ENCODE data around the gene LPP. TPM values are rescaled to one million over a fixed set of nuclear protein-coding genes. Genes with fewer than 3 reads are reported as not detected.

The LPP gene
- total RNA-seq, 4 donors from 2014 or later: 183 to 293 (median 242) TPM

- 85 to 86% methylated on average over 4 of the region's 4 CpGs for WGBS, 2 donors
- peak overlapping the region in 1 of 4 donors; percentile 2 for H3K27ac ChIP-seq
Observed at GRCh38 chr3:188889054-188889491, 735.1 kb downstream of the LPP start.

GRCh38 chr3:188890572-188891270, 736.8 kb downstream of the LPP start:
- Histone ChIP-seq H3K4me3 (no peak overlapping the region), H3K27me3 (no peaks in the 10 kb centered on the region), H3K36me3 (no peaks in the 10 kb centered on the region), H3K4me1 (no peaks in the 10 kb centered on the region), H3K9me3 (no peaks in the 10 kb centered on the region), H3K27ac (no peak overlapping the region)
- no peak for TF ChIP-seq EP300 (IDR thresholded peaks at IDR 0.05)
- no peak for TF ChIP-seq CTCF (IDR thresholded peaks at IDR 0.05)
- no peak for TF ChIP-seq POLR2A (IDR thresholded peaks at IDR 0.05)
- DNase-seq (ENCODE audit: low spot score in 2 of 2): no peak
- WGBS, 2 donors: 53 to 66% methylated on average over 2 of the region's 2 CpGs

More at GRCh38 chr3:188889054-188889491, 735.1 kb downstream of the LPP start:
- Histone ChIP-seq H3K4me1 (no peaks in the 10 kb centered on the region), H3K4me3 (no peak overlapping the region), H3K27me3 (no peaks in the 10 kb centered on the region), H3K9me3 (no peaks in the 10 kb centered on the region), H3K36me3 (peaks cover 0 to 8% (median 0%) of the 10 kb centered on the region in 3 donors)
- no peak for DNase-seq (ENCODE audit: low spot score in 2 of 2)
- no peak for TF ChIP-seq CTCF (IDR thresholded peaks at IDR 0.05)
- no peak for TF ChIP-seq EP300 (IDR thresholded peaks at IDR 0.05)
- TF ChIP-seq POLR2A (IDR thresholded peaks at IDR 0.05): no peak

- WGBS, 2 donors: 77 to 81% methylated on average over 6 of the region's 6 CpGs
- H3K4me1 ChIP-seq: peaks cover 0 to 27% (median 9%) of the 10 kb centered on the region in 4 donors
- peak overlapping the region in 1 of 4 donors; percentile 67 for H3K27ac ChIP-seq
- no peak overlapping the region for H3K4me3 ChIP-seq
- peaks cover 0 to 3% (median 0%) of the 10 kb centered on the region in 3 donors for H3K36me3 ChIP-seq
- H3K9me3 ChIP-seq: no peaks in the 10 kb centered on the region
- TF ChIP-seq POLR2A (IDR thresholded peaks at IDR 0.05): no peak
- TF ChIP-seq CTCF (IDR thresholded peaks at IDR 0.05): no peak
- TF ChIP-seq EP300 (IDR thresholded peaks at IDR 0.05): no peak
- DNase-seq (ENCODE audit: low spot score in 2 of 2): no peak
- H3K27me3 ChIP-seq: no peaks in the 10 kb centered on the region
Observed at GRCh38 chr3:188899881-188900280, 745.9 kb downstream of the LPP start.

- Histone ChIP-seq H3K27me3 (no peaks in the 10 kb centered on the region), H3K27ac (peak overlapping the region in 2 of 4 donors; percentile 67 to 70), H3K4me3 (no peak overlapping the region), H3K4me1 (peaks cover 0 to 27% (median 9%) of the 10 kb centered on the region in 4 donors), H3K9me3 (no peaks in the 10 kb centered on the region), H3K36me3 (peaks cover 0 to 3% (median 0%) of the 10 kb centered on the region in 3 donors)
- no peak for DNase-seq (ENCODE audit: low spot score in 2 of 2)
- WGBS, 2 donors: 43 to 66% methylated on average over 2 of the region's 2 CpGs
- TF ChIP-seq CTCF (IDR thresholded peaks at IDR 0.05): no peak
- TF ChIP-seq EP300 (IDR thresholded peaks at IDR 0.05): peak in 1 of 2 donors; percentile 19
- TF ChIP-seq POLR2A (IDR thresholded peaks at IDR 0.05): no peak
Observed at GRCh38 chr3:188900421-188900951, 746.5 kb downstream of the LPP start.

- Histone ChIP-seq H3K4me1 (peaks cover 0 to 27% (median 11%) of the 10 kb centered on the region in 4 donors), H3K36me3 (peaks cover 0 to 3% (median 0%) of the 10 kb centered on the region in 3 donors), H3K9me3 (no peaks in the 10 kb centered on the region), H3K27ac (peak overlapping the region in 2 of 4 donors; percentile 67 to 70), H3K27me3 (no peaks in the 10 kb centered on the region), H3K4me3 (no peak overlapping the region)
- DNase-seq (ENCODE audit: low spot score in 2 of 2): no peak
- TF ChIP-seq POLR2A (IDR thresholded peaks at IDR 0.05): no peak
- TF ChIP-seq CTCF (IDR thresholded peaks at IDR 0.05): no peak
- no peak for TF ChIP-seq EP300 (IDR thresholded peaks at IDR 0.05)
- 30 to 38% methylated on average over 6 of the region's 6 CpGs for WGBS, 2 donors
Observed at GRCh38 chr3:188901126-188901525, 747.2 kb downstream of the LPP start.

Data from tibial nerve (tissue), 4 donors.